ENCODE results near the gene STOML3.
"Not testable (repeated sequence)": the region's sequence is repeated elsewhere in the genome, so short reads cannot be mapped to it uniquely, and the experiment has no call there.

Gene STOML3

DNA sequence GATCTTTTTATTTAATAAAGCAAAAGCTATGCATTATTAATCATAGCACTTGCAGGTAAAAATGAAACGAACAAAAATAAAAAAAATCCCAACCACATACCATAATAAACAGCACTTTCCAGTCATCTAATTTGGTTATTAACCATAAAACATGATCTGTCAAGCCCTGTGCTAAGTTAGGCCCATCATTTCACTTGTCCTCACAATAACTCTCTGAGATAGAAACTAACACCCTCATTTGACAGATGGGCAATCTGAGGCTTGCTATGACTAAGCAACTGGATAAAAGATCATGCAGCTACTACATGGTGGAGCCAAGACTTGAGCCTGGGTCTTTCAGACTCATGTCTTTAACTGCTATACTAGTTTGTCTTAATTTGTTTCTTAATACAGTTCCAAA is 25.5 kb upstream of the STOML3 start:
- Histone ChIP-seq H2BK12ac (ENCODE audit: low read length in 2 of 2) (no peak overlapping the region), H2BK15ac (ENCODE audit: low read depth, poor library complexity, severe bottlenecking) (no peak overlapping the region)
- WGBS: 95% methylated on average over 1 of the region's 1 CpG

GRCh38 chr13:39013462-39013861 is 22.8 kb upstream of the STOML3 start:
- DNase-seq: no peak
- Histone ChIP-seq H3K27ac (ENCODE audit: low read length, poor library complexity, severe bottlenecking) (no peak overlapping the region), H4K91ac (ENCODE audit: low read length) (no peak overlapping the region), H3K9me3 (ENCODE audit: control insufficient read depth, low read length) (no peaks in the 10 kb centered on the region), H3K4me2 (ENCODE audit: low read length, poor library complexity, severe bottlenecking) (no peak overlapping the region), H2BK5ac (ENCODE audit: low read depth, low read length, poor library complexity, severe bottlenecking) (no peak overlapping the region), H3K4me3 (ENCODE audit: insufficient read depth in 1 of 2, low read depth in 1 of 2, low read length in 2 of 2) (no peak overlapping the region), H2AFZ (ENCODE audit: low read depth, low read length) (no peak overlapping the region), H3K9ac (ENCODE audit: low read length) (no peak overlapping the region), H3K18ac (ENCODE audit: low read depth in 1 of 2, low read length in 2 of 2) (no peak overlapping the region), H4K8ac (ENCODE audit: low read length) (no peak overlapping the region), H3K36me3 (ENCODE audit: control insufficient read depth in 1 of 2, insufficient read depth in 2 of 2, low read depth in 1 of 2, low read length in 2 of 2) (peaks cover 27 to 94% of the 10 kb centered on the region in 2 experiments), H3K23ac (ENCODE audit: low read length in 2 of 2) (no peak overlapping the region), H3K79me1 (replicated peaks; ENCODE audit: low read length, poor library complexity, severe bottlenecking) (peaks cover 9% of the 10 kb centered on the region), H3K14ac (ENCODE audit: low read length in 2 of 2) (no peak overlapping the region), H2BK120ac (ENCODE audit: low read depth, low read length) (no peak overlapping the region), H3K4ac (ENCODE audit: low read depth in 1 of 2, low read length in 2 of 2) (no peak overlapping the region), H2AK5ac (ENCODE audit: low read length, severe bottlenecking) (no peak overlapping the region), H2BK12ac (ENCODE audit: low read length in 2 of 2) (no peak overlapping the region), H3K4me1 (ENCODE audit: control insufficient read depth, insufficient read depth, low read depth, low read length) (peaks cover 1% of the 10 kb centered on the region), H2BK15ac (ENCODE audit: low read depth, poor library complexity, severe bottlenecking) (no peak overlapping the region), H3K27me3 (ENCODE audit: control insufficient read depth in 1 of 2, insufficient read depth in 1 of 2, low read length in 2 of 2) (no peaks in the 10 kb centered on the region)
- WGBS: 97% methylated on average over 5 of the region's 5 CpGs

More for the DNA sequence above, 25.5 kb upstream of the STOML3 start:
- H3K79me1 ChIP-seq (replicated peaks; ENCODE audit: low read length, poor library complexity, severe bottlenecking): peaks cover 11% of the 10 kb centered on the region
- no peak overlapping the region for H3K4me2 ChIP-seq (ENCODE audit: low read length, poor library complexity, severe bottlenecking)
- no peak overlapping the region for H2BK120ac ChIP-seq (ENCODE audit: low read depth, low read length)
- H4K91ac ChIP-seq (ENCODE audit: low read length): no peak overlapping the region
- H3K18ac ChIP-seq (ENCODE audit: low read depth in 1 of 2, low read length in 2 of 2): no peak overlapping the region
- DNase-seq: no peak
- H3K4me3 ChIP-seq (ENCODE audit: insufficient read depth in 1 of 2, low read depth in 1 of 2, low read length in 2 of 2): no peak overlapping the region
- H3K9ac ChIP-seq (ENCODE audit: low read length): no peak overlapping the region
- H3K27me3 ChIP-seq (ENCODE audit: control insufficient read depth in 1 of 2, insufficient read depth in 1 of 2, low read length in 2 of 2): no peaks in the 10 kb centered on the region
- no peak overlapping the region for H2BK5ac ChIP-seq (ENCODE audit: low read depth, low read length, poor library complexity, severe bottlenecking)
- H3K36me3 ChIP-seq (ENCODE audit: control insufficient read depth in 1 of 2, insufficient read depth in 2 of 2, low read depth in 1 of 2, low read length in 2 of 2): peaks cover 27 to 83% of the 10 kb centered on the region in 2 experiments
- H3K4ac ChIP-seq (ENCODE audit: low read depth in 1 of 2, low read length in 2 of 2): no peak overlapping the region
- H4K8ac ChIP-seq (ENCODE audit: low read length): no peak overlapping the region
- no peak overlapping the region for H3K14ac ChIP-seq (ENCODE audit: low read length in 2 of 2)
- H3K23ac ChIP-seq (ENCODE audit: low read length in 2 of 2): no peak overlapping the region
- H2AFZ ChIP-seq (ENCODE audit: low read depth, low read length): no peak overlapping the region
- H3K4me1 ChIP-seq (ENCODE audit: control insufficient read depth, insufficient read depth, low read depth, low read length): peaks cover 1% of the 10 kb centered on the region
- no peak overlapping the region for H2AK5ac ChIP-seq (ENCODE audit: low read length, severe bottlenecking)
- H3K9me3 ChIP-seq (ENCODE audit: control insufficient read depth, low read length): no peaks in the 10 kb centered on the region
- no peak overlapping the region for H3K27ac ChIP-seq (ENCODE audit: low read length, poor library complexity, severe bottlenecking)

- Histone ChIP-seq H4K8ac (ENCODE audit: low read length) (no peak overlapping the region), H3K4me3 (ENCODE audit: insufficient read depth in 1 of 2, low read depth in 1 of 2, low read length in 2 of 2) (no peak overlapping the region), H4K91ac (ENCODE audit: low read length) (no peak overlapping the region), H3K4me2 (ENCODE audit: low read length, poor library complexity, severe bottlenecking) (no peak overlapping the region), H3K23ac (ENCODE audit: low read length in 2 of 2) (no peak overlapping the region), H3K14ac (ENCODE audit: low read length in 2 of 2) (no peak overlapping the region), H3K4ac (ENCODE audit: low read depth in 1 of 2, low read length in 2 of 2) (no peak overlapping the region), H3K27me3 (ENCODE audit: control insufficient read depth in 1 of 2, insufficient read depth in 1 of 2, low read length in 2 of 2) (no peaks in the 10 kb centered on the region), H3K27ac (ENCODE audit: low read length, poor library complexity, severe bottlenecking) (no peak overlapping the region), H3K9me3 (ENCODE audit: control insufficient read depth, low read length) (no peaks in the 10 kb centered on the region), H3K36me3 (ENCODE audit: control insufficient read depth in 1 of 2, insufficient read depth in 2 of 2, low read depth in 1 of 2, low read length in 2 of 2) (peaks cover 24 to 93% of the 10 kb centered on the region in 2 experiments), H2AFZ (ENCODE audit: low read depth, low read length) (no peak overlapping the region), H2BK12ac (ENCODE audit: low read length in 2 of 2) (no peak overlapping the region), H2BK5ac (ENCODE audit: low read depth, low read length, poor library complexity, severe bottlenecking) (no peak overlapping the region), H3K18ac (ENCODE audit: low read depth in 1 of 2, low read length in 2 of 2) (no peak overlapping the region), H3K9ac (ENCODE audit: low read length) (no peak overlapping the region), H3K79me1 (replicated peaks; ENCODE audit: low read length, poor library complexity, severe bottlenecking) (peaks cover 9% of the 10 kb centered on the region), H2BK15ac (ENCODE audit: low read depth, poor library complexity, severe bottlenecking) (no peak overlapping the region), H2AK5ac (ENCODE audit: low read length, severe bottlenecking) (no peak overlapping the region), H3K4me1 (ENCODE audit: control insufficient read depth, insufficient read depth, low read depth, low read length) (peaks cover 1% of the 10 kb centered on the region), H2BK120ac (ENCODE audit: low read depth, low read length) (no peak overlapping the region)
- no peak for DNase-seq
- WGBS: 80% methylated on average over 7 of the region's 7 CpGs
Observed at GRCh38 chr13:39012608-39013007, 22.0 kb upstream of the STOML3 start.

- H2BK5ac ChIP-seq (ENCODE audit: low read depth, low read length, poor library complexity, severe bottlenecking); H3K9ac ChIP-seq (ENCODE audit: low read length); H2BK120ac ChIP-seq (ENCODE audit: low read depth, low read length); H3K4me3 ChIP-seq (ENCODE audit: insufficient read depth in 1 of 2, low read depth in 1 of 2, low read length in 2 of 2); H3K23ac ChIP-seq (ENCODE audit: low read length in 2 of 2); H4K91ac ChIP-seq (ENCODE audit: low read length); H2BK15ac ChIP-seq (ENCODE audit: low read depth, poor library complexity, severe bottlenecking); H3K79me1 ChIP-seq (replicated peaks; ENCODE audit: low read length, poor library complexity, severe bottlenecking); H3K4me1 ChIP-seq (ENCODE audit: control insufficient read depth, insufficient read depth, low read depth, low read length); H3K14ac ChIP-seq (ENCODE audit: low read length in 2 of 2); H3K18ac ChIP-seq (ENCODE audit: low read depth in 1 of 2, low read length in 2 of 2); H3K4me2 ChIP-seq (ENCODE audit: low read length, poor library complexity, severe bottlenecking); H2AFZ ChIP-seq (ENCODE audit: low read depth, low read length); DNase-seq; H2BK12ac ChIP-seq (ENCODE audit: low read length in 2 of 2); H3K27me3 ChIP-seq (ENCODE audit: control insufficient read depth in 1 of 2, insufficient read depth in 1 of 2, low read length in 2 of 2); H4K8ac ChIP-seq (ENCODE audit: low read length); H3K27ac ChIP-seq (ENCODE audit: low read length, poor library complexity, severe bottlenecking); H2AK5ac ChIP-seq (ENCODE audit: low read length, severe bottlenecking); H3K9me3 ChIP-seq (ENCODE audit: control insufficient read depth, low read length); H3K4ac ChIP-seq (ENCODE audit: low read depth in 1 of 2, low read length in 2 of 2): not testable (repeated sequence)
- peaks cover 3 to 34% of the 10 kb centered on the region in 2 experiments for H3K36me3 ChIP-seq (ENCODE audit: control insufficient read depth in 1 of 2, insufficient read depth in 2 of 2, low read depth in 1 of 2, low read length in 2 of 2)
- WGBS: 79% methylated on average over 26 of the region's 29 CpGs
Observed at GRCh38 chr13:39006371-39007111, 15.9 kb upstream of the STOML3 start.
